Mucosa of stomach (tissue), 1 donor: ENCODE data around the gene MAGEA4.

Source experiments
- H3K27me3 ChIP-seq: one replicate; pipeline ENCODE4 v1.7.0; 2013; ENCODE audit warnings: mild to moderate bottlenecking, low read length; ENCODE audit not compliant: control insufficient read depth, insufficient read depth
- H3K36me3 ChIP-seq: one replicate; pipeline ENCODE4 v1.7.0; 2013; ENCODE audit warnings: low read length; ENCODE audit not compliant: control insufficient read depth, insufficient read depth
- H3K4me1 ChIP-seq: one replicate; pipeline ENCODE4 v1.7.0; 2013; ENCODE audit warnings: mild to moderate bottlenecking, low read length; ENCODE audit not compliant: control insufficient read depth, insufficient read depth
- H3K4me3 ChIP-seq: one replicate; pipeline ENCODE4 v1.7.0; 2013; ENCODE audit warnings: low read length
- H3K9ac ChIP-seq: one replicate; pipeline ENCODE4 v1.7.0; 2013; ENCODE audit warnings: mild to moderate bottlenecking, low read length, moderate library complexity
- H3K9me3 ChIP-seq: one replicate; pipeline ENCODE4 v1.7.0; 2013; ENCODE audit warnings: mild to moderate bottlenecking, low read length, moderate library complexity; ENCODE audit not compliant: control insufficient read depth
- donor health status: Pancreatic carcinoma.

Gene MAGEA4, protein sequence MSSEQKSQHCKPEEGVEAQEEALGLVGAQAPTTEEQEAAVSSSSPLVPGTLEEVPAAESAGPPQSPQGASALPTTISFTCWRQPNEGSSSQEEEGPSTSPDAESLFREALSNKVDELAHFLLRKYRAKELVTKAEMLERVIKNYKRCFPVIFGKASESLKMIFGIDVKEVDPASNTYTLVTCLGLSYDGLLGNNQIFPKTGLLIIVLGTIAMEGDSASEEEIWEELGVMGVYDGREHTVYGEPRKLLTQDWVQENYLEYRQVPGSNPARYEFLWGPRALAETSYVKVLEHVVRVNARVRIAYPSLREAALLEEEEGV

DNA sequence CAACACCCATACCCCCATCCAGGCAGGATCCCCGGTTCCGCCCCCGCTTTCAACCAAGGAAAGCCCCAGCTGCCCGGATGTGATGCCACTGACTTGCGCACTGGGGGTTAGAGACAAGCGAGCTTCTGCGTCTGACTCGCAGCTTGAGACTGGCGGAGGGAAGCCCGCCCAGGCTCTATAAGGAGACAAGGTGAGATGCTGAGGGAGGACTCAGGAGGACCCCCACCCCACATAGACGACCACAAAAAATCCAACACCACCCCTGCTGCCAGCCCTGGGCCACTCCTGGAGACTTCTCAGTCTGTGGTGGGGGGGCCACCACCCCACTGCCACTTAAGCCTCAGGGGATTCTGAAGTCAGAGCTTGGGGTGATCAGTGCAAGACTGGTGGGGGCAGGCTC is at the start of gene MAGEA4:
MAGEA4 (plus strand) TSS at position 110 of the 400 bp plus-strand sequence. CDS start 10,776 bp downstream, outside the sequence.
- Histone ChIP-seq H3K27me3 (no peaks in the 10 kb centered on the region), H3K9ac (no peak within 1 kb of the TSS), H3K4me3 (no peak within 1 kb of the TSS), H3K9me3 (no peaks in the 10 kb centered on the region), H3K36me3 (no peaks in the 10 kb centered on the region), H3K4me1 (no peaks in the 10 kb centered on the region)

DNA sequence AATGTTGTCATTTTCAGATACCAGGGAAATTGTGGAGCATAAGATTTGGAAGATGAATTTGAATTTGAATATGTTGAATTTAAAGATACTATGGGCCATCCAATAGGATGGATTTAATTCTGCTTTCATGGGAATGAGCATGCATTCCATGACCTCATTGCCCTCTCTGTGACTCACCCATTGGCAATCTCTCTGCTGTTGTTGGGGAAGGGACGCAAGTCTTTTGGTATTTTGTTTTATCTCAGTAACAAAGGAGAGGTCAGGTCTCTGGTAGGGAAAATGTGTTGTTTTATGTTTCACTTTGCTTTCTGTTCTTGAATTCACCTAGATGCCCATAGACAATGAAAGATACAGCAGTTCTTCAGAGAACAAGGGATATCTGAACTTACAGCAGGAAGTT is 42.1 kb upstream of the MAGEA4 start:
- H3K9ac ChIP-seq, result no peak overlapping the region
- H3K9me3 ChIP-seq, result no peaks in the 10 kb centered on the region
- no peaks in the 10 kb centered on the region for H3K36me3 ChIP-seq
- no peaks in the 10 kb centered on the region for H3K27me3 ChIP-seq
- no peak overlapping the region for H3K4me3 ChIP-seq
- no peaks in the 10 kb centered on the region for H3K4me1 ChIP-seq

DNA sequence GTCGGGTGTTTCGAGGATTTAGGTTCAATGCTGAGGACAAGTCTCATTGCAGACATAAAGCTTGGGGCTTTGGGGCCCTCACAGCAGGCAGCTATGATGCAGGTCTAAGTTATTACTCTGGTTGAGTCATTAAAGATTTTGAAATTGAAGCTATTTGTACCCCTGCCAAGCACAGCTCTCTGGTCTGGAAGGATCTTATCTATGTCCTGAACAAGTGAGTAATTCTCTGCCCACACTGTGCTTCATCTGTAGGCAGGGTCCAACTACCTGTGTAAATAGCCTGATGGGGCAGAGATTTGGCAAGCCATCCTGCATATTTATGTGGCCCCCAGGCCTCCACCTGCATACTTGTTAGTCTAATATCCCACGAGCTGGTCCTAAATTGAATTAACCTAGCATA is 41.4 kb upstream of the MAGEA4 start:
- H3K4me1 ChIP-seq, result no peaks in the 10 kb centered on the region
- H3K27me3 ChIP-seq, result no peaks in the 10 kb centered on the region

DNA sequence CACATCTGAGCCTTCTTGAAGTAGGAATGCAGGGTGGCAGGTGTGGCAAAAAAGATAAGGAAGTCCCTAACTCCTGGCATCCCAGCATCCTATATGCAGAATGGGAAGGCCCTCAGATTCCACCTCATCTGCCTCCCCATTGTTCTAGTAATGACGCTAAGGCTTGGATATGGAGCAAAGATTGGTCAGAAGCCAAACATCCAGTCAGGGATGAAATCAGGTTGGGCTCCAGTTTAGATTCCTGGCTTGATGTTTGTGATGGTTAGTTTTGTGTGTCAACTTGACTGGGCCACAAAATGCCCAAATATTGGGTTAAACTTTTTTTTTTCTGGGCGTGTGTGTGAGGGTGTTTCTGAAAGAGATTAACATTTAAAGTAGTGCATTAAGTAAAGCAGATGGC is 39.6 kb upstream of the MAGEA4 start:
- no peak overlapping the region for H3K4me3 ChIP-seq
- no peaks in the 10 kb centered on the region for H3K9me3 ChIP-seq
- no peaks in the 10 kb centered on the region for H3K27me3 ChIP-seq
- H3K36me3 ChIP-seq, result no peaks in the 10 kb centered on the region
- no peak overlapping the region for H3K9ac ChIP-seq
- no peaks in the 10 kb centered on the region for H3K4me1 ChIP-seq

More for the DNA sequence above, 41.4 kb upstream of the MAGEA4 start:
- no peaks in the 10 kb centered on the region for H3K9me3 ChIP-seq
- no peak overlapping the region for H3K4me3 ChIP-seq
- H3K36me3 ChIP-seq, result no peaks in the 10 kb centered on the region
- no peak overlapping the region for H3K9ac ChIP-seq

DNA sequence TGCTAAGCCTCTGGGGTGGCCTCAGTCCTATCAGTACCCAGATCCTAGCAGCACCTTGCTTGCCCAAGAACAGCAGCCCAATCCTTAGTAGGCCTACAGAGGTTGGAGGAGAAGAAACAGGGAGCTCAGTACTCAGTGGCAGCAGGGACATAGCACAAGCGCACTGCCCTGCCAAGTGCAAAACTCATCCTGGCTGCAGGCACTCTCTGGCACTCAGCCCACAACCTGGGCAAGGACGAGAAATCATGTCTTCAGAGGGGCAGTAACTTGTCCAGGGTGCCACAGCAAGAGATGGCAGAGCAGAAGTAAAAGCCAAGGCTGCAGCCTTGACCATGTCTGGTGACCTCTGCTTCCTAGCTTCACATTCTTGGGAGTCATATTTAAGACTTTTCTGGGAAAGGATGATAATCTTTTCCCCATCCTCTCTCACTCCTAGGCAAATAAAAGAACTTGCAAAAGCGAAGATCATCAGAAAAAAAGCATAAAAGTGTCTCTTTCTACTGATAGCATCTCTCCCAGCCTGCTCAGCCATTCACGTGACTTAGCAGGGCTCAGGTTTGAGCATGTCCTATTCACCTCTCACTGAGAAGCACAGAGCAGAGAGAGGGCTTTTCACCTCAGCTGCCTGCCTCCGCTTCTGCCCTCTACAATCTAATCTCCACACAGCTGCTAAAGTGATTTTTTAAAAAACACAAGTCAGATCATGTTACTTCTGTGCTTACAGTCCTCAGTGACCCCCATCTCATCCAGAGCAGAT is 37.2 kb upstream of the MAGEA4 start:
- Histone ChIP-seq H3K36me3 (no peaks in the 10 kb centered on the region), H3K9ac (no peak overlapping the region), H3K4me3 (no peak overlapping the region), H3K4me1 (no peaks in the 10 kb centered on the region), H3K9me3 (no peaks in the 10 kb centered on the region), H3K27me3 (no peaks in the 10 kb centered on the region)

DNA sequence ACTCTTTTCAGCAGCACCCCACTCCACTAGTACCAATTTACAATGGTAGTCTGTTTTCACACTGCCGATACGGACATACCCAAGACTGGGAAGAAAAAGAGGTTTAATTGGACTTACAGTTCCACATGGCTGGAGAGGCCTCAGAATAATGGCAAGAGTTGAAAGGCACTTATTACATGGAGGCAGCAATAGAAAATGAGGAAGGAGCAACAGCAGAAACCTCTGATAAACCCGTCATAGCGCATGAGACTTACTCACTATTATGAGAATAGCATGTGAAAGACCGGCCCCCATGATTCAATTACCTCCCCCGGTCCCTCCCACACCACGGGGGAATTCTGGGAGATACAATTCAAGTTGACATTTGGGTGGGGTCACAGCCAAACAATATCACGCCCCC is 34.1 kb upstream of the MAGEA4 start:
- H3K4me3 ChIP-seq, result no peak overlapping the region
- H3K36me3 ChIP-seq, result no peaks in the 10 kb centered on the region
- H3K27me3 ChIP-seq, result no peaks in the 10 kb centered on the region
- H3K9me3 ChIP-seq, result no peaks in the 10 kb centered on the region
- no peak overlapping the region for H3K9ac ChIP-seq
- H3K4me1 ChIP-seq, result no peaks in the 10 kb centered on the region

DNA sequence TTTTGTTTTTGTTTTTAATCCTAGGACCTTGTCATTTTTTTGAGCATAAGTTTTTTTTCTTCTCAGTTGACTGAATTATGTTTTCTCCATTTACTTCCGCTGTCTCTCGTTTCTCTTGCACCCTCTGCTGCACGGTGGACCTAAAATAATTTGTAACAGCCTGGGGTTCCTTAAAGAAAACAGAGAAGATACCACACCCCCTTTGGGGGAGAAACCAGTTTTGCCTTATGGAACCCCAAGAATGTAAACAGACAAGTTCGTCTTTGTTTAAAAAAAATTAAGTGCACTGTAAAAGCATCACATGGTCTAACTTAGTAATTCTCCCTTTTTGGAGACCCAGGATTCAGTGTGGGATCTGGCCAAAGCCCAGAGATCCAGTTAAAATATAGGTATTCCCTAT is 32.8 kb upstream of the MAGEA4 start:
- no peaks in the 10 kb centered on the region for H3K27me3 ChIP-seq
- H3K9me3 ChIP-seq, result no peaks in the 10 kb centered on the region
- H3K4me1 ChIP-seq, result no peaks in the 10 kb centered on the region
- H3K36me3 ChIP-seq, result no peaks in the 10 kb centered on the region
- no peak overlapping the region for H3K4me3 ChIP-seq
- no peak overlapping the region for H3K9ac ChIP-seq

DNA sequence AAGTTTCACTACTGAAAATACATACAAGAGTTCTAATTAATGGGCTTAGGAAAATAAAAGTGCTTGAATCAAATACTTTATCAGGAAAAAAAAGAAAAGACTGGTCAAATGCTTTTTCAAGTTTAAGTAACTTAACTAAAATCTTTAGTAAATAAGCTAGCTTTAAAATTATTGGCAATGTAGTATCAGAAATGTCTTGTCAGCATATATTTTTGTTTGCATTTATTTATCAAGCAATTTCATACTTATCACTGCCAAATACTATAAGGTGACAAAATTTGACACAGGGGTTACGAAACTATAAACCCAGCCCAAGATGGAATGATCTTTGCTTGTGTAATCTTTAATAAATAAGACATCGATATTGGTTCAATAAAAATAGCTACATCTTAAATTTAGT is 31.8 kb upstream of the MAGEA4 start:
- no peaks in the 10 kb centered on the region for H3K27me3 ChIP-seq
- no peak overlapping the region for H3K4me3 ChIP-seq
- no peaks in the 10 kb centered on the region for H3K9me3 ChIP-seq
- H3K36me3 ChIP-seq, result no peaks in the 10 kb centered on the region
- H3K9ac ChIP-seq, result no peak overlapping the region
- no peaks in the 10 kb centered on the region for H3K4me1 ChIP-seq

DNA sequence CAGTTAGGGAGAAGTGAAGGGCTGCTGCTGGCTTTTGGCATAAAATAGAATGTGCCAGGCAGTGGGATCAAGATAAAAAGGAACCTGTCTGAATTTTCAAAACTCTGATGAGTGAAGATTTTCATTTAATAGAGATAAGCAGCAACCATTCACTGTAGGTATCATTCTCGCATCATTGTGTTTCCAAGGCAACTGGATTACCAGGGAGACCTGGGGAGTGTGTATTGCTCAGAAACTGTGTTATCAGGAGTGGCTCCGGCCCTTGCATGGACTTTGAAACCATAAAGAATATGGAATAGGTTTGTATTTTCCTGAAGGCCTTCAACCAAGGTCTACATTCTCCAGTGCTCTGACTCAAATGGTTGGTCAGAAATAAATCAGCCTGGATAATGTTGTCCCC is 23.3 kb upstream of the MAGEA4 start:
- Histone ChIP-seq H3K36me3 (no peaks in the 10 kb centered on the region), H3K9ac (no peak overlapping the region), H3K4me1 (no peaks in the 10 kb centered on the region), H3K27me3 (no peaks in the 10 kb centered on the region), H3K9me3 (no peaks in the 10 kb centered on the region), H3K4me3 (no peak overlapping the region)

DNA sequence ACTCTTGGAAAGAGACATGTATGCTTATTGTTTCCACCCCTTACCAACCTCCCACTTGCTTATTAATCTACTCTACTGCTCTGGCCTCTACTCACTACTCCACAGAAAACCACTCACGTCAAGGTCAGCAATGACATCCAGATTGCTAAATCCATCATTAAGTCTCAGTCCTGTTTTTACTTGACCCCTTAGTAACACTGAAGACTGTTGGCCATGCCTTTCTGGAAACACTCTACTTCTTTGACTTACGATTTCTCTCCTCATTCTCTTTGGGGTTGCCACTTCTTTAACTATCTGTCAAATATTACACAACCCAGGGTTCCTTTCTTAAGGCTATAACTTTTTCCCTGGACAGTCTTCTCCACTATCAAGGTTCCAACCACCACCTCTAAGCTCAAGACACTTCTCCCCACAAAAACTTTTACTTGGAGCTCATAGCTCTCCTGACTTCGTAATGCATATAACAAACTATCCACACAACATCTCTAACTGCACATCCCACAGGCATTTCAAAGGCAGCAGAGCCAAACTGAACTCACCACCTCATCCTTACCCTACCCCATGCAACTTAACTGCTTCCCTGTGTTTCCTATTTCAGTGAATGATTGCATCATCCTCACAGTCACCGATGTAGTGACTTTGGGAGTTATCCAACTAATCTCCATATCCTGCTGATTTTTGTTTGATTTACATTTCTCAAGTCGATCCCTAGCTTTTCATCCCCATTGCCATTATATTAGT is 15.8 kb upstream of the MAGEA4 start:
- Histone ChIP-seq H3K4me1 (no peaks in the 10 kb centered on the region), H3K27me3 (no peaks in the 10 kb centered on the region), H3K36me3 (no peaks in the 10 kb centered on the region), H3K4me3 (no peak overlapping the region), H3K9ac (no peak overlapping the region), H3K9me3 (no peaks in the 10 kb centered on the region)

DNA sequence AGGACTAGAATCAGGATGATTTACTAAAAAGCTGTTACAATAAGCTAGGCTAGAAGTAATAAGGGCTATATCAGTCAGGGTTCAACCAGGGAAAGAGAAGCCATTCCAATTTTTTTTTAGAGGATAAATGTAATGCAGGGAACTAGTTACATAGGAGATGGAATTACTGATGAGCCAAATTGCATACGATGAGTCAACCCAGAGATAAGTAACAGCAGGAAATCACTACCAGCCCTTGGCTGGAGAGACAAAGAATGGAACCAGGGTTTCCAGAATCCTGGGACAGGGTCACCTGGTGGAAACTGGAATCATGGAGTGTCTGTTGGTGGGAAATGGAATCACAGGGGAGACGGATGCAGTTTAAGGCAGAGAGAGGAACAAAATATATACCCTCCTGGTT is 13.1 kb upstream of the MAGEA4 start:
- Histone ChIP-seq H3K9me3 (no peaks in the 10 kb centered on the region), H3K9ac (no peak overlapping the region), H3K4me3 (no peak overlapping the region), H3K4me1 (no peaks in the 10 kb centered on the region), H3K27me3 (no peaks in the 10 kb centered on the region), H3K36me3 (no peaks in the 10 kb centered on the region)

DNA sequence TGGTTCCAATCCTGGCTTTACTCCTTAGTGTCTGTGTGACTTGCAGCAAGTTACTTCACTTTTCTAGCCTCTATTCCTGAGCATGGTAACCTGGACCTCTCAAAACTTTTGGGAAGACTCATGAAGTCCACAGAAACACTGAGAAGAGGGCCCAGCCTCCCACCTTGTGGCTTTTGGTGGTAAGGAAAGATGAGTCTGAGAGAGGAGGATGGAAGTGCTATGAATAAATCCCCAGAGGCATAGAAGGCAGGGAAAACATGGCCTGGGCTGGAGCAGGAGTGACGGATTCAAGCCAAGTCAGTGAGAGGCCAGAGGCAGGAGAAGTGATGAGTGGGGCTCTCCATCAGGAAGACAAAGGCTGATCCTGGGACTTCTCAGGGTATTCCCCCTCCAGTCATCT is 10.9 kb upstream of the MAGEA4 start:
- Histone ChIP-seq H3K9me3 (no peaks in the 10 kb centered on the region), H3K36me3 (no peaks in the 10 kb centered on the region), H3K27me3 (no peaks in the 10 kb centered on the region), H3K4me1 (no peaks in the 10 kb centered on the region), H3K4me3 (no peak overlapping the region), H3K9ac (no peak overlapping the region)
